GM18870 (cell line): ENCODE results near the gene CKAP2L.
A peak's percentile ranks its signal among the peaks of the same experiment; 100 is the strongest.

Experiments used
- ATAC-seq: cut with Tn5 transposase; IDR thresholded peaks from one replicate; pipeline ENCODE4 v1.9.1; 2021; ENCODE audit warnings: moderate library complexity; ENCODE audit not compliant: unreplicated experiment

The CKAP2L gene

GRCh38 chr2:112764071-112765044 is at the start of gene CKAP2L:
Gene CKAP2L, minus strand, starts transcription at chr2:112764609. Its CDS starts 11 bp downstream, at chr2:112764598.
- ATAC-seq = peak; percentile 98

GRCh38 chr2:112813280-112813966 is 49.0 kb upstream of the CKAP2L start:
- no peak for ATAC-seq

- ATAC-seq = no peak
Measured at GRCh38 chr2:112812318-112813267, 48.2 kb upstream of the CKAP2L start.

GRCh38 chr2:112811841-112812306 is 47.5 kb upstream of the CKAP2L start:
- ATAC-seq = no peak

GRCh38 chr2:112811276-112811831 is 46.9 kb upstream of the CKAP2L start:
- no peak for ATAC-seq

- no peak for ATAC-seq
Measured at GRCh38 chr2:112809112-112809511, 44.7 kb upstream of the CKAP2L start.

- ATAC-seq = no peak
Measured at GRCh38 chr2:112807233-112807807, 42.9 kb upstream of the CKAP2L start.

- ATAC-seq = no peak
Measured at GRCh38 chr2:112805542-112805941, 41.1 kb upstream of the CKAP2L start.

- no peak for ATAC-seq
Measured at GRCh38 chr2:112803691-112804521, 39.5 kb upstream of the CKAP2L start.

GRCh38 chr2:112800881-112801583 is 36.6 kb upstream of the CKAP2L start:
- ATAC-seq = no peak

- ATAC-seq = no peak
Measured at GRCh38 chr2:112798979-112799975, 34.9 kb upstream of the CKAP2L start.

GRCh38 chr2:112796486-112796885 is 32.1 kb upstream of the CKAP2L start:
- ATAC-seq = no peak

- no peak for ATAC-seq
Measured at GRCh38 chr2:112795774-112796173, 31.4 kb upstream of the CKAP2L start.

GRCh38 chr2:112794841-112795240 is 30.4 kb upstream of the CKAP2L start:
- no peak for ATAC-seq

- no peak for ATAC-seq
Measured at GRCh38 chr2:112794131-112794733, 29.8 kb upstream of the CKAP2L start.

- no peak for ATAC-seq
Measured at GRCh38 chr2:112793449-112793978, 29.1 kb upstream of the CKAP2L start.

- ATAC-seq = no peak
Measured at GRCh38 chr2:112792419-112792818, 28.0 kb upstream of the CKAP2L start.
